Mucosa of stomach (tissue), 1 donor: ENCODE data around the gene SLC6A7.

Experiments
- H3K27me3 ChIP-seq: one replicate; pipeline ENCODE4 v1.7.0; 2013; ENCODE audit warnings: mild to moderate bottlenecking, low read length; ENCODE audit not compliant: control insufficient read depth, insufficient read depth
- H3K36me3 ChIP-seq: one replicate; pipeline ENCODE4 v1.7.0; 2013; ENCODE audit warnings: low read length; ENCODE audit not compliant: control insufficient read depth, insufficient read depth
- H3K4me1 ChIP-seq: one replicate; pipeline ENCODE4 v1.7.0; 2013; ENCODE audit warnings: mild to moderate bottlenecking, low read length; ENCODE audit not compliant: control insufficient read depth, insufficient read depth
- H3K4me3 ChIP-seq: one replicate; pipeline ENCODE4 v1.7.0; 2013; ENCODE audit warnings: low read length
- H3K9ac ChIP-seq: one replicate; pipeline ENCODE4 v1.7.0; 2013; ENCODE audit warnings: mild to moderate bottlenecking, low read length, moderate library complexity
- H3K9me3 ChIP-seq: one replicate; pipeline ENCODE4 v1.7.0; 2013; ENCODE audit warnings: mild to moderate bottlenecking, low read length, moderate library complexity; ENCODE audit not compliant: control insufficient read depth
- donor health status: Pancreatic carcinoma.

The SLC6A7 gene

DNA sequence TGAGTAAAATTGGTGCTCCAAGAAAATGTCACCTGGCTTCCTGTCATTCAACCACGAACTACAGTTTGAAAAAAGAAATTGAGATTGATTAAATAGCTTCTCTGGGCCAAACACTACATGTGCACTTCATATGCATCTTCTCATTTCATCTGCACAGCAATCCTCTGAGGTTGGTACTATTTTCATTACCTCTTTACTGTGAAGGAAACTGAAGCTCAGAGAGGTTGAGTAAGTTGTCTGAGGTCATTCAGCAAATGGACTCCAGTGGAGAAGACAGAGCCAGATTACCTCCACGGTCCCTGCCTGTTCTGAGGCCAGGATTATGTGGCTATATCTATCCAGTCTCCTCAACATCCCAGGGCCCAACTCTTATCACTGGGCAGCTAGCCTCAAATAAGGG, 46.5 kb downstream of the SLC6A7 start:
- no peaks in the 10 kb centered on the region for H3K36me3 ChIP-seq
- no peaks in the 10 kb centered on the region for H3K9me3 ChIP-seq
- H3K4me1 ChIP-seq, result no peaks in the 10 kb centered on the region
- H3K9ac ChIP-seq, result no peak overlapping the region
- no peak overlapping the region for H3K4me3 ChIP-seq
- H3K27me3 ChIP-seq, result no peaks in the 10 kb centered on the region

DNA sequence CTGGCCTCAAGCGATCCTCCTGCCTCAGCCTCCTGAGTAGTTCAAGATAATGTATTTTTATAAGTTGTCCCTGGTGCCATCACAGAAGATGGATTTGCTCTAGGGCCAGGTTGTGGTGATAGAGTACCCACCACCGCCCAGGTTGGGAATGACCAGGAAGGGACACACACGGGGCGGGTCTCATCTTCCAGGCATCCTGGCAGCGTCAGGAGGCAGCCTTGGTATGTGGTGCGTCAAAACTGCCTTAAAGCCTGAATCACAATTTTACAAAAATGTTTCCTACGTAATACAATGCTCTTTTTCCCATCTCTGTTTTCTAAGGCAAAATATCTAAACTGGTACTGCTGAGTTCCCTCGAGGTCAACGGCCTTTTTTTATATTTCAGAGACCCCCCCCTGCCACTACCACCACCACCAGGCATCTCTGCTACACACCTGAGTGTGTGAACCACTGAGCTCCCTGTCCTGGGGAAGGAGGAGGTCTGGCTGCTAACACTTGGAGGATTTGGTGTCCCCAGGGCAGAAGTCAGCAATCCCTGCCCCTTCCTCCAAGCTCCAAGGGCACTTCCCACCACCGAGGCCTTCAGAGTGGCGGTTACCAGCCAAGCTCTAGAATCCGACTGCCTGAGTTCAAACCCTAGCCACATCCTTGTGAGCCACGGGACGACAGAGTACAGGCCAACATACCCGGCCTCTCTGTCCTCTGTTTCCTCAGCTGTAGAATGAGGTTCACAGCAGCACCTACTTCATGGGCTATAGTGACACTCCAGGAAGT, 47.3 kb downstream of the SLC6A7 start:
- no peak overlapping the region for H3K4me3 ChIP-seq
- H3K4me1 ChIP-seq, result no peaks in the 10 kb centered on the region
- H3K9me3 ChIP-seq, result no peaks in the 10 kb centered on the region
- no peak overlapping the region for H3K9ac ChIP-seq
- no peaks in the 10 kb centered on the region for H3K36me3 ChIP-seq
- H3K27me3 ChIP-seq, result no peaks in the 10 kb centered on the region

- Histone ChIP-seq H3K9me3 (no peaks in the 10 kb centered on the region), H3K36me3 (no peaks in the 10 kb centered on the region), H3K27me3 (no peaks in the 10 kb centered on the region), H3K9ac (no peak overlapping the region), H3K4me3 (no peak overlapping the region), H3K4me1 (no peaks in the 10 kb centered on the region)
Observed at GRCh38 chr5:150238646-150239045, 48.8 kb downstream of the SLC6A7 start.

GRCh38 chr5:150239099-150239793, 49.4 kb downstream of the SLC6A7 start:
- Histone ChIP-seq H3K4me3 (no peak overlapping the region), H3K36me3 (no peaks in the 10 kb centered on the region), H3K9me3 (no peaks in the 10 kb centered on the region), H3K27me3 (no peaks in the 10 kb centered on the region), H3K9ac (no peak overlapping the region), H3K4me1 (no peaks in the 10 kb centered on the region)

DNA sequence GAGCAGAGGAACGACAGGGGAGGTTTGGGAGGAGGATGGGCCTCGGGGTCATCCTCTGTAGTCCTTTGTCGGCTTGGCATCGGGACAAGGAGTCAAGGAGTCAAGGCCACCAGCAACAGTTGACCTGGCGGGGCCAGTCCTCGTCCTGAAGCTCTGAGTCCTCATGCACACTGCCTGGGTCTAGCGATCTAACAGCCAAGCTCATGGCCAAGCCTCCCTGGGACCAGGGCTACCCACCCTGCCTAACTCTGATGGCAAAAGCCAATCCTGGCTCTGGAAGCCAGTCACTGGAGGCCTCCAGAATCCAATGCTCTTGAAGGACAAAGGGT, 49.9 kb downstream of the SLC6A7 start:
- Histone ChIP-seq H3K9me3 (no peaks in the 10 kb centered on the region), H3K9ac (no peak overlapping the region), H3K27me3 (no peaks in the 10 kb centered on the region), H3K4me3 (no peak overlapping the region), H3K36me3 (no peaks in the 10 kb centered on the region), H3K4me1 (no peaks in the 10 kb centered on the region)

- no peaks in the 10 kb centered on the region for H3K9me3 ChIP-seq
- H3K9ac ChIP-seq, result no peak overlapping the region
- no peaks in the 10 kb centered on the region for H3K4me1 ChIP-seq
Observed at GRCh38 chr5:150241298-150242160, 51.7 kb downstream of the SLC6A7 start.

GRCh38 chr5:150242251-150242894, 52.5 kb downstream of the SLC6A7 start:
- H3K27me3 ChIP-seq, result no peaks in the 10 kb centered on the region
- H3K4me3 ChIP-seq, result no peak overlapping the region
- no peaks in the 10 kb centered on the region for H3K4me1 ChIP-seq
- H3K9me3 ChIP-seq, result no peaks in the 10 kb centered on the region
- H3K36me3 ChIP-seq, result no peaks in the 10 kb centered on the region
- H3K9ac ChIP-seq, result no peak overlapping the region

More at GRCh38 chr5:150241298-150242160, 51.7 kb downstream of the SLC6A7 start:
- no peaks in the 10 kb centered on the region for H3K36me3 ChIP-seq
- H3K4me3 ChIP-seq, result no peak overlapping the region
- H3K27me3 ChIP-seq, result no peaks in the 10 kb centered on the region

DNA sequence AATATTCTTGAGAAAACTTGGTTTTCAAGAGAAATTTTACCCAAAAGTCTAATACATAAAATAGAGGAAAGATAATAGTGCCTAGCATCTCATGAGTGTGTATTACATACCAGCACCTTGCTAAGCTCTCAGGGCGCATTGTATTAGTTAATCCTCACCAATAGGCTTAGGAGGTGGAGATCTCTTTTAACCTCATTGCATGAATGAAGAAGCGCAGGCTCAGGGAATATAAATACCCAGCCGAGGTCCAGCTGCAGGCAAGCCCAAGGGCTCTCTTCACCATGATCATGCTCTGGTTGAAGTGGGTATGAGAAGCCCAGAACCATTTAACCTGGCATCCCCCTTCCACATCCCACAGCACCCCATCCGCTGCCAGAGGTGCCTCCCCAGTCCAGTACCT, 53.7 kb downstream of the SLC6A7 start:
- no peaks in the 10 kb centered on the region for H3K36me3 ChIP-seq
- no peaks in the 10 kb centered on the region for H3K27me3 ChIP-seq
- H3K4me1 ChIP-seq, result no peaks in the 10 kb centered on the region
- no peak overlapping the region for H3K9ac ChIP-seq
- H3K9me3 ChIP-seq, result no peaks in the 10 kb centered on the region
- no peak overlapping the region for H3K4me3 ChIP-seq

GRCh38 chr5:150244209-150244608, 54.3 kb downstream of the SLC6A7 start:
- H3K27me3 ChIP-seq, result no peaks in the 10 kb centered on the region
- no peaks in the 10 kb centered on the region for H3K9me3 ChIP-seq
- H3K4me3 ChIP-seq, result no peak overlapping the region
- H3K4me1 ChIP-seq, result no peaks in the 10 kb centered on the region
- no peak overlapping the region for H3K9ac ChIP-seq
- no peaks in the 10 kb centered on the region for H3K36me3 ChIP-seq

DNA sequence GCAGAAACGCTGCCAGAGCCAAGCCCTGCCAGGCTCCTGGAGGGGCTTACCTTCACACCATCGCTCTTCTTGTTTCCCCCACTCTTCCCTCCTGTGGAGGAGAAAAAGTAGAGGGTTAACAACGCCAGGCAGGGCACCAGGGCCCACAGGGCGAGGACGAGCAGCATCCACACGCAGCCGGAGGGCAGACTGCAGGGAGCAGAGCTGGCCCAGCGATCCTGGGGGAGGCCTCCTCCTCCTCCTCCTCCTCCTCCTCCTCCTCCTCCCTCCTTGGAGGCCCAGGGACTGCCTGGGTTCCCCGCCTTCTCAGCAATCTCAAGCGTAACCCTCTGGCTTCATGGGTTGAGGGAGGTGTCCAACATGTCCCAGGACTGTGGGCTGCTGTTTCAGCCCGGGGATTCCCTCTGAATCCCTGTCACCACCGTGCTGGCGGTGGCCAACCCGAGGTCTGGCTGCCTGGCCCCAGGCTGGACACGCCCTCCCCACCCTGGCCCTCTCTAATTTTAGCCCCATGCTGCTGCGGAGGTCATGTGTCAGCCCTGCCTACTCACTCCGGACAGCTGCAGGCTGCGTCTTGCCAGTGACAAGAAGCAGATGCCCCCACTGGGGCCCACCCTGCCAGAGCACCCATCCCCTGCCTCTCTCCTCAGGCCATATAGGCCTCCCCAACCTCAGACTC, 55.4 kb downstream of the SLC6A7 start:
- Histone ChIP-seq H3K36me3 (no peaks in the 10 kb centered on the region), H3K4me1 (no peaks in the 10 kb centered on the region), H3K4me3 (no peak overlapping the region), H3K9me3 (no peaks in the 10 kb centered on the region), H3K9ac (no peak overlapping the region), H3K27me3 (no peaks in the 10 kb centered on the region)

- no peaks in the 10 kb centered on the region for H3K27me3 ChIP-seq
- no peaks in the 10 kb centered on the region for H3K4me1 ChIP-seq
- no peak overlapping the region for H3K4me3 ChIP-seq
- H3K9ac ChIP-seq, result no peak overlapping the region
- H3K36me3 ChIP-seq, result no peaks in the 10 kb centered on the region
- H3K9me3 ChIP-seq, result no peaks in the 10 kb centered on the region
Observed at GRCh38 chr5:150245808-150246207, 55.9 kb downstream of the SLC6A7 start.
